ENCODE results near the gene IRF2BP2. TPM values are rescaled to one million over a fixed set of nuclear protein-coding genes. Genes with fewer than 3 reads are reported as not detected.

IRF2BP2 gene
- 100 to 1,000 TPM in 1 of 2 experiments, 10 to 100 TPM in 1; 99.6 to 107 TPM for total RNA-seq

DNA sequence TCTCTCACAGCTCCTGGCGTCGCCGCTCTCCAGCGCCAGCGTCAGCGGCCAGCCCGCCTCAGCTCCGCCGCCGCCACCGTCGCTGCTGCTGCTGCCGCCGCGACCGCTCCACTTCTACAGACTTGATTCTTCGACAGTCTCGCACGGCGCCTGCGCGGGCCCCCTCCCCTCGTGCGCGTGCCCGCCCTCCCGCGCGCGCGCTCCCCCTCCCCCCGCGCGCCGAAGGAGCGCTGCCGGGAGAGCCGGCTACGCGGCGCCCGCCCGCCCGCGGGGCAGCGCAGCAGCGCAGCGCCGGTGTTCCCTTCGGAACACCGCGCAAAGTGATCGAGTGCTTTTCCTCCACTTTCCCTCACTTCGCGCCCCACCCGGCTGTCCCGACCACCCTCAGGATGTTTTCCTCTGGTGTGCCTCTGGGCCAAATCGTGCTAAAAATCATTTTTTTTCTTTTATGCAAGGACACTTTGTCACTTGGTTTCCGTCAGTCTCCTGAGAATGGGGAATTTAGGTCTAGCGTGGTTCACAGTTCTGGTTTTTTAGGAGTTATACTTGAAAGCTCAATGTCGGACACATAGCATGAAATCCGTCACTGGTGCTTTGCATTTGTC lies at the start of gene IRF2BP2:
Gene IRF2BP2, minus strand, starts transcription at position 118 of the 605 bp plus-strand sequence. CDS start 684 bp downstream, outside the sequence.
- intact Hi-C loops (cut with micrococcal nuclease) = loop anchor here (1.0 to 5.0 kb wide), 4 partner anchors 163 to 1257 kb away; partner anchors contain the start of genes B3GALNT2, LYST and TOMM20
- Mint-ChIP-seq H3K4me1 (ENCODE audit: low read depth) (peaks cover 33% of the 10 kb centered on the region), H3K27me3 (ENCODE audit: low read depth) (no peaks in the 10 kb centered on the region), H3K36me3 (ENCODE audit: low read depth) (peaks cover 31% of the 10 kb centered on the region), H3K9me3 (no peaks in the 10 kb centered on the region), H3K4me3 (peak within 1 kb of the TSS; percentile 84), H3K27ac (peak within 1 kb of the TSS; percentile 96)
- DNase-seq = peak; percentile 84
- CTCF ChIA-PET = no interaction called here

DNA sequence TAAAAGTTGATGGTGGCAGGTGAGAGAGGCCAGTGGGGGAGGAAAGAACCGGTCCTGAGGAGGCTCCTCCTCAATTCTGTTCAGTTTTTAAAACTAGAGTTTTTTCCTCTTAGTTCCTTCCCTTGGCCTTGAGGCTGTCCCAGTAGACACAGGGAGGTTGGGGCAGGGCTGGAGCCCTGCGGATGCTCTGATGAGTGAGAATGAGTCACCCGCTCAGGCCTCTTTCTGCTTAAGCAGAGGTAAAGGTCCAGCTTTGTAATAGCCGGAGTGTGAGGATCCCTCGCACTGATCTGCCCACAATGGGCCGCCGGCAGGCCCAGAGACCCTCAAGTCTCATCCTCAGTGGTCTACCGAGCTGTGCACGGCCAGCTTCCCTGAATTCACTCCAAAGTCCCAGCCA lies 49.6 kb upstream of the IRF2BP2 start:
- no peak overlapping the region for H3K27ac Mint-ChIP-seq
- no peak for DNase-seq
- H3K4me3 Mint-ChIP-seq = no peak overlapping the region
- CTCF ChIA-PET = no interaction called here
- H3K9me3 Mint-ChIP-seq = no peaks in the 10 kb centered on the region
- H3K4me1 Mint-ChIP-seq (ENCODE audit: low read depth) = peaks cover 13% of the 10 kb centered on the region
- no peaks in the 10 kb centered on the region for H3K27me3 Mint-ChIP-seq (ENCODE audit: low read depth)
- no peaks in the 10 kb centered on the region for H3K36me3 Mint-ChIP-seq (ENCODE audit: low read depth)
- intact Hi-C loops (cut with micrococcal nuclease) = no loop called here

DNA sequence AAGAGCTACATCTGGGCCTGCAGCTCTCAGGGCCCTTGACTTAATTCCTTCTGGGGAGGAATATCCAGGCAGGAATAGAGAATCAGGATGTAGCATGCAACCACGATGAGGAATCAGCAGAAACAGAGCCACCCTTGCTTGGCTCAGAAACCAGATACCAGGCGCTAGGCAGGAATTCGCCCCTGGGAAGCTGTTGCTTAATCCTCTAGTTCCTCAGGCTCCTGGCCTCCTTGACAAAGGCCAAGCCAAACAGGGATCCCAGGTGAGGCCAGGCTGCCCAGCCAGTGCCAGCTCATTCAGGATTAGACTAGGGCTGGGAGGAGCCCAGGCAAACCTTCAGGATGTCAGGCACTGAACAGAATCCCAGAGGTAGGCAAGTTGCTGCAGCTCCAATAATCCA lies 48.2 kb upstream of the IRF2BP2 start:
- CTCF ChIA-PET = interaction anchor here (1.1 to 1.2 kb wide), 2 partner anchors 13 to 68 kb away, joined by 3 read pairs; no protein-coding TSS in a partner anchor
- Mint-ChIP-seq H3K9me3 (no peaks in the 10 kb centered on the region), H3K27me3 (ENCODE audit: low read depth) (no peaks in the 10 kb centered on the region), H3K27ac (no peak overlapping the region), H3K4me1 (ENCODE audit: low read depth) (peaks cover 13% of the 10 kb centered on the region), H3K4me3 (no peak overlapping the region), H3K36me3 (ENCODE audit: low read depth) (no peaks in the 10 kb centered on the region)
- intact Hi-C loops (cut with micrococcal nuclease) = no loop called here
- no peak for DNase-seq

DNA sequence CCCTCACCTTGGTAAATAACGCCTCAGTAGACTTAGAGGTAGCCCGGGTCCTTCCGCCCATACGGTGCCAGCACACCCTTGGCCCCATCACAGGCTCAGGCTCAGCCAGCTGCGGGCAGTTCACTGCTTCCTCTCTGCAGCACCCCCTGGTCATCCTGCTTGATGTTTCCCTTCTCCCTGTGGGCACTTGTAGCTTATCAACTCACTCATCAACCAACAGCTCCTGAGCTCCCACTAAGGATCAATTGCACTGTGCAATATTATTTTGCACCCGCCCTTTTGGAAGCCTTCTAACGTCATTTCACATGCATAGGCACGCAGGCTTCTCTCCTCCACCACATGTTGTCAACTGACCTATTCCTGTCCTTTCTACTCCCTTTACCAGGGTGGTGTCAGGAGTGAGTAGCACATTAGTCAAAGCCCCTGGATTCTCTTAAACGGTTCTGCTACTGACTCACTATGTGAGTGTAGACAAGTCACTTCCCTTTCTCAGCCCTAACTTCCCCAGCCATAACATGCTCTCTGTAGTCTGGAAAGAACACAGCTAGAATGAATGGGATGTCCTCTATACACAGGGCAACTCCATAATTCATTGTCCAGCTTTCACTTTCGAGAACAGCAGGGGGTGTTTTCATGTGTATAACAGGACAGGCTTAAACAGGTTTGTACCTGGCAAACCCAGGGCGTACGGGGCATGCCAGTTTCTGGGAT lies 47.1 kb upstream of the IRF2BP2 start:
- Mint-ChIP-seq H3K9me3 (no peaks in the 10 kb centered on the region), H3K4me3 (no peak overlapping the region), H3K27me3 (ENCODE audit: low read depth) (no peaks in the 10 kb centered on the region), H3K27ac (no peak overlapping the region), H3K36me3 (ENCODE audit: low read depth) (no peaks in the 10 kb centered on the region), H3K4me1 (ENCODE audit: low read depth) (peaks cover 13% of the 10 kb centered on the region)
- intact Hi-C loops (cut with micrococcal nuclease) = loop anchor here (1.0 to 2.0 kb wide), 3 partner anchors 45 to 112 kb away; no protein-coding TSS in a partner anchor
- CTCF ChIA-PET = interaction anchor here (1.0 to 1.3 kb wide), 3 partner anchors 40 to 69 kb away, joined by 3 to 4 read pairs (median 3); no protein-coding TSS in a partner anchor
- peak; percentile 55 for DNase-seq

DNA sequence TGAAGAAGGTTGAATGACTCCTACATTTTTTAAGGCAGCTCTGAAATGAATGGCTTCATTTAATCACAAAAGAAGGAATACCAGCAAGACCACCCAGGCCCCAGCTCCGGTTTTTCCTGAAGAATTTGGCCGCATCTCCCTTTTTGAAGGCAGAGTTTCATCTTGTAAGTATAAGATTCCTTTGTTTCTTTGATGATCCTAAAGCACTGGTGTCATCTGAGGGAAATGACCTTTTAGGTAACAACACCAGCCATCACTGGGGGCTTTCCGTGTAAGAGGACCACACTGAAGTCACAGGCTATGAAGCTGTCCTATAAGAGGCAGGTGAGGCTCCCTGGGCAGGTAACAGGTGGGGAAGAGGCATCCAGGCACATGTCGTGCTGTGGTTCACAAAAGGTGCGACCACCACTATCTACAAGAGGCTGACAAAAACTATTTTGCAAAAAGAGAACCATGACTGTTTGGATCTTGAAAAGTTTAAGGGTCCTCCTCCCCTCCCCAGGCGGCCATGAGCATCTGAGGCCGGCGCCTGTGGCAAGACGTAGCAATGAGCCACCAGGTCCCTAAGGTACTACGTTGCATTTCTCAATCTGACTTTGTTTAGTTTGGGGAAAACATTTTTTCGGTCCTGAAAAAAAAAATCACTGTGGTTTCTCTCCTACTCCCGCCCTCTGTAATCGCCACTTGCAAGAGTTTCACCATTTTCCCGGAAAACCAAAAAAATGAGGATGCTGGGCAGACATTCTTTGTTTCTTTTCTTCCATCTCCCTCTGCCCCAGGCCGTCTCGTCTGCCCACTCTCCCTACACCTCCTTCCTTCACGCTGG lies 46.3 kb upstream of the IRF2BP2 start:
- Mint-ChIP-seq H3K36me3 (ENCODE audit: low read depth) (no peaks in the 10 kb centered on the region), H3K27me3 (ENCODE audit: low read depth) (no peaks in the 10 kb centered on the region), H3K4me3 (no peak overlapping the region), H3K9me3 (no peaks in the 10 kb centered on the region), H3K4me1 (ENCODE audit: low read depth) (peaks cover 13% of the 10 kb centered on the region), H3K27ac (no peak overlapping the region)
- intact Hi-C loops (cut with micrococcal nuclease) = loop anchor here (2.0 kb wide), 1 partner anchor 113 kb away; no protein-coding TSS in a partner anchor
- no peak for DNase-seq
- CTCF ChIA-PET = interaction anchor here (1.0 to 1.3 kb wide), 2 partner anchors 39 to 45 kb away, joined by 3 to 4 read pairs; no protein-coding TSS in a partner anchor

DNA sequence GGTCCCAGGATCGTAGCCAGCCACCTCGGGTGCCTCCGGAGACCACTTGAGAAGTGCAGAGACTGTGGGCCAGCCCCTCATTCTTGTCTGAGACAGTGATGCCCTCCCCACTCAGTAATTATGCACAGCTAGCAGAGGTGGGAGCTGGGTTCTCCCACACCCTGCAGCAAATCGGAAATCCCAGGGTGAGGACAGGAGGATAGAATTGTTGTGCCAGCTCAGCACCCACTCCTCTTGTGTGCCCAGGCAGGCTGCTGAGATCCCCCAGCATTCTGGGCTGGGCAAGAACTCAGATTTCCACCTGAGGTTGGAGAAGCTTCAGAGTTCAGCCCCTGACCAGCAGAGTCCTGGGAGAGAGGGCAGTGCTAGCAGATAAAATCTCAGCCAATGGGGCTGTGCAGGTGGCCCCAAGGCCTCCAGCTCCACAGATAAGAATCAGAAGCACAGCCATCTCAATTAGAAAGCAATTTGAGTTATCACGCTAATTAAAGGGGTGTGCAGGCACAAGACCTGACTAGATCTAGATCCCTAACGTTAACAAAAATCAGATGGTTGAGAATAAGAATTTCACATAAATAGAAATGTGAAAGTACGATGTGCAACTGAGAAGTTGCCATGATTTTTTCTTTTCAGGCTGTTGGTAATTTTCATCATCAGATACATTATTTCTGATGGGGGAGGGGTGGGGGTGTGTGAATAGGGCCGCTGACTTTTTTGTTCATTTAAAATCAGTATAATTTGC lies 45.5 kb upstream of the IRF2BP2 start:
- H3K27ac Mint-ChIP-seq = no peak overlapping the region
- H3K4me1 Mint-ChIP-seq (ENCODE audit: low read depth) = peaks cover 13% of the 10 kb centered on the region
- CTCF ChIA-PET = no interaction called here
- no peaks in the 10 kb centered on the region for H3K9me3 Mint-ChIP-seq
- no peak for DNase-seq
- intact Hi-C loops (cut with micrococcal nuclease) = loop anchor here (2.0 kb wide), 1 partner anchor 113 kb away; no protein-coding TSS in a partner anchor
- H3K27me3 Mint-ChIP-seq (ENCODE audit: low read depth) = no peaks in the 10 kb centered on the region
- H3K36me3 Mint-ChIP-seq (ENCODE audit: low read depth) = no peaks in the 10 kb centered on the region
- no peak overlapping the region for H3K4me3 Mint-ChIP-seq

DNA sequence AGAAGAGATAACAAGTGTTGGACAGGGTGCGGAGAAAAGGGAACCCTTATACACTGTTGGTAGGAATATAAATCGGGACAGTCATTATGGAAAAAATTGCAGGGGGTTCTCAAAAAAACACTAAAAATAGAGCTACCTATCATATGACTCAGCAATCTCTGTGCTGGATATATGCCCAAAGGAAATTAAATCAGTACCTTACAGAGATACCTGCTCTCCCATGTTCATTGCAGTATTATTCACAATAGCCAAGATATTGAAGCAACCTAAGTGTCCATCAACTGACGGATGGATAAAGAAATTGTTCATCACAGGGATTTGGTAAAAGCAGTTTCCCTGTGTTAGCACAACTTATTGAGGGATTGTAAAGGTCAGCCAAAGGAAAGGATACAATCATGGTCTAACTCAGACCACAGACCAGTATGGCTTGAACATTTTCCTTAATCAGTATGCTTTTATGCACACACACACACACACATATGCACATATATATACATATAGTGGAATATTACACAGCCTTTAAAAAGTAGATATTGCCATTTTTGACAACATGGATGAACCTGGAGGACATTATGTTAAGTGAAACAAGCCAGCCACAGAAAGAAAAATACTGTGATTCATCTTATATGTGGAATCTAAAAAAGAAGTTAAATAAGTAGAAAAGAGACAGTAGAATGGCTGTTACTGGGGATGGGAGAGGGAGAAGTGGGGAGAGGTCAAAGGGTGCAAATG lies 44.2 kb upstream of the IRF2BP2 start:
- intact Hi-C loops (cut with micrococcal nuclease) = no loop called here
- H3K27ac Mint-ChIP-seq = no peak overlapping the region
- H3K36me3 Mint-ChIP-seq (ENCODE audit: low read depth) = no peaks in the 10 kb centered on the region
- no peak for DNase-seq
- no peak overlapping the region for H3K4me3 Mint-ChIP-seq
- H3K27me3 Mint-ChIP-seq (ENCODE audit: low read depth) = no peaks in the 10 kb centered on the region
- peaks cover 13% of the 10 kb centered on the region for H3K4me1 Mint-ChIP-seq (ENCODE audit: low read depth)
- no peaks in the 10 kb centered on the region for H3K9me3 Mint-ChIP-seq
- CTCF ChIA-PET = no interaction called here

DNA sequence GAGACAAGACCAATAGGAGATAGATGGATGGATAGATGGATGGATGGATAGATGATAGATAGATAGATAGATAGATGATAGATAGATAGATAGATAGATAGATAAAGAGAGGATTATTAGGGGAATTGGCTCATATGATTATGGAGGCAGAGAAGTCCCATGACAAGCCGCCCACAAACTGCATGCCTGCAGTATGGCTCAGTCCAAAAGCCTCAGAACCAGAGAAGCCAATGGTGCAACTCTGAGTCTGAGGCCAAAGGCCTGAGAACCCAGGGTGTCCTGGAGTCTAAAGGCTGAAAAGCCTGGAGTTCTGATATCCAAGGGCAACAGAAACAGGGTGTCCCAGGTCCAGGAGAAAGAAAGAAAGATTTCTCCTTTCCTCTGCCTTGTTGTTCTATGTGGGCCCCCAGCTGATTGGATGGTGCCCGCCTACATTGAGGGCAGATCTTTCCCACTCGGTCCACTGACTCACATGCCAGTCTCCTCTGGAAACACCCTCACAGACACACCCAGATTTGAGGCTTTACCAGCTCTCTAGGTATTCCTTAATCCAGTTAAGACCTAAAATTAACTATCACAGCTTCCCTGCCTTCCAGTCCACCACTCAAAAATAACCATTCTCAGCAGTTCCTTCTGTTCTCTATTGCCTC lies 39.6 kb upstream of the IRF2BP2 start:
- DNase-seq = no peak
- intact Hi-C loops (cut with micrococcal nuclease) = no loop called here
- Mint-ChIP-seq H3K4me1 (ENCODE audit: low read depth) (no peaks in the 10 kb centered on the region), H3K36me3 (ENCODE audit: low read depth) (no peaks in the 10 kb centered on the region), H3K9me3 (peaks cover 5% of the 10 kb centered on the region), H3K4me3 (no peak overlapping the region), H3K27me3 (ENCODE audit: low read depth) (no peaks in the 10 kb centered on the region), H3K27ac (no peak overlapping the region)
- CTCF ChIA-PET = interaction anchor here (0.5 to 0.6 kb wide), 2 partner anchors 14 to 1002 kb away, joined by 3 to 6 read pairs; no protein-coding TSS in a partner anchor

DNA sequence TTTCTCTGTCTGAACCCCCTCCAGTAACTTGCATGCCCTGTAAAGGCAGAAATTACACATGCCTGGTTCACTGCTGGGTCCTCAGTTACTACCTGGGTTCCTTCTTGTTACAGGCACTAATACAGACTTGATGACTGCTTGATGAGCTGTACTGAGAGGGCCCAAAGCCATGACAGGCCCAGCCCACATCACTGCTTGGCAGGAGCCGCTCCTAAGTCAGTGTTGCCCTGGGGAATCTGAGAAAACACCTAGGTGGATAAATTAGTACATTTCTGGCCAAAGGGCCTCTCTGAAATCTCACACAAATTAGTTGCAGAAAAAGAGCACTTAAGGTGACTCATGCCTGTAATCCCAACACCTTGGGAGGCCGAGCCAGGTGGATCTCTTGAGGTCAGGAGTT lies 37.8 kb upstream of the IRF2BP2 start:
- Mint-ChIP-seq H3K27me3 (ENCODE audit: low read depth) (no peaks in the 10 kb centered on the region), H3K4me3 (no peak overlapping the region), H3K36me3 (ENCODE audit: low read depth) (no peaks in the 10 kb centered on the region), H3K9me3 (peaks cover 5% of the 10 kb centered on the region), H3K4me1 (ENCODE audit: low read depth) (no peaks in the 10 kb centered on the region), H3K27ac (no peak overlapping the region)
- no peak for DNase-seq
- intact Hi-C loops (cut with micrococcal nuclease) = no loop called here
- CTCF ChIA-PET = no interaction called here

DNA sequence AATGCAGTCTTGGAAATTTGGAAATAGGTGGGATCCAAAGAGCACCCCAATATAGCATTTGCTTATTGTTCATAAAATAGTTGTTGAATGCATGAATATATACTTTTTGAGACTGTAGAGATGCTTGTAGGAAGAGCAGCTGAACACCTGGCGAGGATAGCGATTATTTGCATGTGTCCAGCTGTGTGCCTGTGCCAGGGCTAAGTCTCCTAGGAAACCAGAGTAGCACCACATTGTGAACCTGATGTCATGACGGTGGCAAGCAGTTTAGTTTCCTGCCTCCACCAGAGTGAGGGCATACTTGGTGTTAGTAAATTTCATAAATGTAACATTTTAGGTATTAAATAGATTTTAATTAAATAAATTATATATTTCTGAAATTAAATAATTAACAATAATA lies 37.3 kb upstream of the IRF2BP2 start:
- Mint-ChIP-seq H3K4me3 (no peak overlapping the region), H3K4me1 (ENCODE audit: low read depth) (no peaks in the 10 kb centered on the region), H3K27ac (no peak overlapping the region), H3K27me3 (ENCODE audit: low read depth) (no peaks in the 10 kb centered on the region), H3K9me3 (peaks cover 5% of the 10 kb centered on the region), H3K36me3 (ENCODE audit: low read depth) (no peaks in the 10 kb centered on the region)
- intact Hi-C loops (cut with micrococcal nuclease) = no loop called here
- no peak for DNase-seq
- CTCF ChIA-PET = no interaction called here

DNA sequence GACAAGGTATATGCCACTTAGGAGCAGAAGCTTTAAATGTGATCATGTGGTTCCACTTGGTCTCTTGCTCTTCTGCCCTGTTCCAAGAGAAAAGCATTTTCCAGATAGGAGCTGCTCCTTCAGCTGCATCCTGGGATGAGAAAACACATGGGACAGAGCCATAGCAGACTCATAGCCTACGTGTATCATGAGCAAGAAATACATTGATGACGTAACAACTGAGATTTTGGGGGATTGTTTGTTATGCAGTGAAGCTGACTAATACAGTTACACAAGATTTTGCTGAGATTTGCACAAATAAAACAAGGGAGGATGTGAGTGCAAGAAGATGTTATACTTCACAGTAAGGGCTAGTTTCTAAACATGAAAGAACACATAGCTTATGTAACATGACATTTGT lies 36.0 kb upstream of the IRF2BP2 start:
- Mint-ChIP-seq H3K36me3 (ENCODE audit: low read depth) (no peaks in the 10 kb centered on the region), H3K4me3 (no peak overlapping the region), H3K27me3 (ENCODE audit: low read depth) (no peaks in the 10 kb centered on the region), H3K27ac (no peak overlapping the region), H3K9me3 (peaks cover 5% of the 10 kb centered on the region), H3K4me1 (ENCODE audit: low read depth) (no peaks in the 10 kb centered on the region)
- CTCF ChIA-PET = no interaction called here
- no peak for DNase-seq
- intact Hi-C loops (cut with micrococcal nuclease) = no loop called here
